A549 (cell line): ENCODE measurements around the gene CLMN.

Source experiments
- CTCF ChIP-seq: fragments of >200 bp; sonication (Bioruptor Twin); formaldehyde crosslinking; IDR thresholded peaks from 3 replicates; pipeline ENCODE4 v1.5.1; 2016
- MAZ ChIP-seq: fragments of 150-350 bp; IDR thresholded peaks from 2 replicates; pipeline ENCODE4 v1.6.1; 2014; ENCODE audit warnings: antibody characterized with exemption, low read depth, low read length, borderline replicate concordance
- NPAS2 ChIP-seq: fragments of 250-450 bp; sonication (Bioruptor Pico); IDR thresholded peaks from 2 replicates; pipeline ENCODE4 v1.8.0; 2022; ENCODE audit warnings: mild to moderate bottlenecking, moderate library complexity, borderline replicate concordance
- RFX5 ChIP-seq: fragments of 450-650 bp; IDR thresholded peaks from 2 replicates; pipeline ENCODE4 v1.7.1; 2014; ENCODE audit warnings: antibody characterized with exemption, mild to moderate bottlenecking, moderate library complexity
- ZC3H11A ChIP-seq: fragments of 450-650 bp; IDR thresholded peaks from 2 replicates; pipeline ENCODE4 v1.6.1; 2014; ENCODE audit warnings: antibody characterized with exemption, mild to moderate bottlenecking

- no peak for TF ChIP-seq CTCF
- TF ChIP-seq ZC3H11A = no peak
- TF ChIP-seq RFX5 = no peak
- no peak for TF ChIP-seq MAZ
- TF ChIP-seq NPAS2 = no peak
These were observed 183.1 kb downstream of the CLMN start for GRCh38 chr14:95136631-95137030.
